Esophagus muscularis mucosa (tissue), 4 donors: ENCODE results near the gene MTFP1. TPM values are rescaled to one million over a fixed set of nuclear protein-coding genes. Genes with fewer than 3 reads are reported as not detected.
"Not testable (repeated sequence)": the region's sequence is repeated elsewhere in the genome, so short reads cannot be mapped to it uniquely, and the experiment has no call there.

Experiments used
- DNase-seq: peaks from one replicate; pipeline ENCODE4 v3.0.0-alpha.2; 2017; ENCODE audit errors: extremely low spot score
- H3K27ac ChIP-seq, 4 donors: fragments of 200-600 bp; sonication (generic); replicated peaks in 1 of 4; 1 replicate in 3 of 4; 2 replicates in 1 of 4; pipeline ENCODE4 v1.5.1; 2016 to 2019; ENCODE audit warnings: mild to moderate bottlenecking in 1 of 4
- H3K27me3 ChIP-seq, 4 donors: fragments of 200-600 bp; sonication (generic); one replicate each; pipeline versions ENCODE4 v1.5.1 to v1.6.0; 2016 to 2019
- H3K36me3 ChIP-seq, 4 donors: fragments of 200-600 bp; sonication (generic); one replicate each; pipeline ENCODE4 v1.5.1; 2016 to 2019
- H3K4me1 ChIP-seq, 4 donors: fragments of 200-600 bp; sonication (generic); one replicate each; pipeline ENCODE4 v1.5.1; 2016 to 2019
- H3K4me3 ChIP-seq, 4 donors: fragments of 200-600 bp; sonication (generic); 1 replicate in 2 of 4; 2 replicates in 2 of 4; pipeline ENCODE4 v1.5.1; 2016 to 2019; ENCODE audit warnings: mild to moderate bottlenecking in 4 of 4, moderate library complexity in 1 of 4
- H3K9me3 ChIP-seq, 4 donors: fragments of 200-600 bp; sonication (generic); 1 replicate in 3 of 4; 2 replicates in 1 of 4; pipeline ENCODE4 v1.5.1; 2016 to 2019
- EP300 ChIP-seq: sonication (generic); formaldehyde crosslinking; IDR thresholded peaks from one replicate; pipeline ENCODE4 v1.6.1; 2017; ENCODE audit warnings: antibody characterized with exemption
- POLR2A ChIP-seq: fragments of 450-650 bp; IDR thresholded peaks from one replicate; pipeline ENCODE4 v1.6.1; 2017; ENCODE audit warnings: antibody characterized with exemption, moderate library complexity, mild to moderate bottlenecking, low read depth
- POLR2AphosphoS5 ChIP-seq, 2 donors: sonication (generic); formaldehyde crosslinking; IDR thresholded peaks; one replicate each; pipeline ENCODE4 v1.6.1; 2017; ENCODE audit warnings: antibody characterized with exemption in 2 of 2
- WGBS: methylation state at CpG from one replicate; pipeline ENCODE4 v1.1.5; 2018; 5-methylcytosine and 5-hydroxymethylcytosine counted together
- intact Hi-C: fragments of 100-400 bp; cut with DNase I; formaldehyde crosslinking; loops from one replicate; pipeline ENCODE4 v1.15.1; 2023
- total RNA-seq, 4 donors: library from RNA; depleted of rRNA; stranded (reverse); fragments of >200 nt; gene quantifications; one replicate each; pipeline versions ENCODE4 v1.1.0 to v1.2.1, GENCODE V29; 2016
- TF ChIP-seq, protein P1 (sequence below), 3 experiments: fragments of 200-600 bp in 2 of 3; fragments of 450-650 bp in 1 of 3; sonication (generic) in 2 of 3; IDR thresholded peaks; one replicate each; pipeline ENCODE4 v1.5.1; 2017 to 2019; ENCODE audit warnings: antibody characterized with exemption in 3 of 3, mild to moderate bottlenecking in 2 of 3, moderate library complexity in 1 of 3

MTFP1 gene
- total RNA-seq, 4 donors from 2014 or later = 1.2 to 7.1 (median 3.4) TPM

DNA sequence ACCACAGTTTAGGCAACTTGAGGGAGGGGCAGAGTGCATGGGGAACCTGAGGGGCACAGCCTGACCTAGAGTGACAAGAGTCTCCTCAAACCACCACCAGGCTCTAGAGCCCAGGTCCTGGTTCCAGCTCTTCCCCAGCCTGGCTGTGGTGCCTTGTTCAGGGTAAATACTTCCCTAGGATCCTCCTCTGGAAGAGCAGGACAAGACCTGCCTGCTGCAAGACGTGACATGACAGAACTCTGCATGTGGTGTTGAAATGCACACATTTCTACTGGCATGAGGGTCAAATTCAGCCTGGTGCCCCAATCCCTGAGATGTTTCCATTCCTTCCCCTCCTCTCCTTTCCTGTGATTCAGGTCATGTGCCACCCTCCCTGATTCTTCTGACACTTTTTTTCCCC, 25.4 kb upstream of the MTFP1 start:
- intact Hi-C loops = no loop called here
- Histone ChIP-seq H3K9me3 (no peaks in the 10 kb centered on the region), H3K36me3 (peaks cover 0 to 3% (median 0%) of the 10 kb centered on the region in 4 donors), H3K4me1 (peaks cover 13 to 41% (median 38%) of the 10 kb centered on the region in 4 donors), H3K27me3 (no peaks in the 10 kb centered on the region), H3K27ac (no peak overlapping the region), H3K4me3 (no peak overlapping the region)
- DNase-seq = no peak
- TF ChIP-seq POLR2A = no peak
- TF ChIP-seq, protein P1, sequence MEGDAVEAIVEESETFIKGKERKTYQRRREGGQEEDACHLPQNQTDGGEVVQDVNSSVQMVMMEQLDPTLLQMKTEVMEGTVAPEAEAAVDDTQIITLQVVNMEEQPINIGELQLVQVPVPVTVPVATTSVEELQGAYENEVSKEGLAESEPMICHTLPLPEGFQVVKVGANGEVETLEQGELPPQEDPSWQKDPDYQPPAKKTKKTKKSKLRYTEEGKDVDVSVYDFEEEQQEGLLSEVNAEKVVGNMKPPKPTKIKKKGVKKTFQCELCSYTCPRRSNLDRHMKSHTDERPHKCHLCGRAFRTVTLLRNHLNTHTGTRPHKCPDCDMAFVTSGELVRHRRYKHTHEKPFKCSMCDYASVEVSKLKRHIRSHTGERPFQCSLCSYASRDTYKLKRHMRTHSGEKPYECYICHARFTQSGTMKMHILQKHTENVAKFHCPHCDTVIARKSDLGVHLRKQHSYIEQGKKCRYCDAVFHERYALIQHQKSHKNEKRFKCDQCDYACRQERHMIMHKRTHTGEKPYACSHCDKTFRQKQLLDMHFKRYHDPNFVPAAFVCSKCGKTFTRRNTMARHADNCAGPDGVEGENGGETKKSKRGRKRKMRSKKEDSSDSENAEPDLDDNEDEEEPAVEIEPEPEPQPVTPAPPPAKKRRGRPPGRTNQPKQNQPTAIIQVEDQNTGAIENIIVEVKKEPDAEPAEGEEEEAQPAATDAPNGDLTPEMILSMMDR (IDR thresholded peaks at IDR 0.05) = no peak
- TF ChIP-seq POLR2AphosphoS5 (IDR thresholded peaks at IDR 0.05) = no peak
- TF ChIP-seq EP300 = no peak
- WGBS = 93% methylated on average over 1 of the region's 1 CpG

- H3K27ac ChIP-seq, H3K9me3 ChIP-seq, H3K4me3 ChIP-seq, H3K27me3 ChIP-seq, intact Hi-C loops, DNase-seq, H3K36me3 ChIP-seq: not testable (repeated sequence)
- WGBS = 100% methylated on average over 3 of the region's 3 CpGs
- peaks cover 13 to 39% (median 36%) of the 10 kb centered on the region in 4 donors for H3K4me1 ChIP-seq
These were observed 24.5 kb upstream of the MTFP1 start for GRCh38 chr22:30401024-30401423.

- H3K27me3 ChIP-seq = no peaks in the 10 kb centered on the region
- peaks cover 7 to 19% (median 8%) of the 10 kb centered on the region in 4 donors for H3K36me3 ChIP-seq
- peaks cover 4 to 28% (median 24%) of the 10 kb centered on the region in 4 donors for H3K4me1 ChIP-seq
- H3K27ac ChIP-seq = no peak overlapping the region
- intact Hi-C loops = no loop called here
- H3K4me3 ChIP-seq = no peak overlapping the region
- TF ChIP-seq POLR2A (no peak), EP300 (no peak), POLR2AphosphoS5 (IDR thresholded peaks at IDR 0.05) (no peak)
- TF ChIP-seq, protein P1 (IDR thresholded peaks at IDR 0.05) = no peak
- H3K9me3 ChIP-seq = no peaks in the 10 kb centered on the region
- 55% methylated on average over 3 of the region's 5 CpGs for WGBS
- DNase-seq = no peak
These were observed 23.4 kb upstream of the MTFP1 start for GRCh38 chr22:30402028-30402765.

DNA sequence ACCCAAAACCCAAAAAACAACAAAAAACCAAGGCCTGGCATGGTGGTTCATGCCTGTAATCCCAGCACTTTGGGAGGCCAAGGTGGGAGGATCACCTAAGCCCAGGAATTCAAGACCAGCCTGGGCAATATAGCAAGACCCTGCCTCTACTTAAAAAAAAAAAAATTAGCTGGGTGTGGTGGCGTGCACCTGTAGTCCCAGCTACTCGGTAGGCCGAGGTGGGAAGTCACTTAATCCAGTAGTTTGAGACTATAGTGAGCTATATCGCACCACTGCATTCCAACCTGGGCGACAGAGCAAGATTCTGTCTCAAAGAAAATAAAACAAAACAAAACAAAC, 22.8 kb upstream of the MTFP1 start:
- H3K4me3 ChIP-seq, H3K27ac ChIP-seq, H3K9me3 ChIP-seq, DNase-seq, H3K27me3 ChIP-seq, intact Hi-C loops: not testable (repeated sequence)
- Histone ChIP-seq H3K36me3 (peaks cover 7 to 24% (median 12%) of the 10 kb centered on the region in 4 donors), H3K4me1 (peaks cover 0 to 22% (median 19%) of the 10 kb centered on the region in 4 donors)
- 95% methylated on average over 5 of the region's 5 CpGs for WGBS

DNA sequence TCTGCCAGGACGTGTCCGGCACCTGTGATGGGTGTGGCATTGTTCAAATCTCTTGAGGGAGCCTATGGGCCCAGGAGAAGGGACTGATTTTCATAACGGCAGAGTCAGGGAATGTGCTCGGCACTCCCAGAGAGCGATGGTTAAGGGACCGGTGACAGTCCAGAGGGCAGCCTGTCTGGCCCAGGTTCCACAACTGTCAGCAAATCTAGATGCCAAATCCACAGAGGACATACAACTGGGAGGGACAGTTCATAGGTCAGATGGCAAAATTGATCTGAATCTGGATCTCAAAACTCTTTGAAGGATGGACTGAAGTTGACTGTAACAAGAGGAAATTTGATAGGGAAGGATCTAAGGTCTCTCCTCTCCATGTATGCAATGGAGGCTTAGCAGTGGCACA, 21.3 kb upstream of the MTFP1 start:
- intact Hi-C loops = no loop called here
- TF ChIP-seq EP300 = no peak
- no peak for TF ChIP-seq POLR2AphosphoS5 (IDR thresholded peaks at IDR 0.05)
- TF ChIP-seq POLR2A = no peak
- TF ChIP-seq, protein P1 (IDR thresholded peaks at IDR 0.05) = no peak

GRCh38 chr22:30405731-30406130, 19.8 kb upstream of the MTFP1 start:
- DNase-seq = no peak
- Histone ChIP-seq H3K9me3 (no peaks in the 10 kb centered on the region), H3K4me1 (peaks cover 0 to 7% (median 2%) of the 10 kb centered on the region in 4 donors), H3K4me3 (no peak overlapping the region), H3K27me3 (no peaks in the 10 kb centered on the region), H3K27ac (no peak overlapping the region), H3K36me3 (peaks cover 17 to 54% (median 35%) of the 10 kb centered on the region in 4 donors)
- intact Hi-C loops = no loop called here
- WGBS = 65% methylated on average over 4 of the region's 4 CpGs
- no peak for TF ChIP-seq POLR2AphosphoS5 (IDR thresholded peaks at IDR 0.05)
- TF ChIP-seq, protein P1 (IDR thresholded peaks at IDR 0.05) = no peak
- TF ChIP-seq POLR2A = no peak
- TF ChIP-seq EP300 = no peak

More for the DNA sequence above, 21.3 kb upstream of the MTFP1 start:
- WGBS = 78% methylated on average over 6 of the region's 6 CpGs
- Histone ChIP-seq H3K4me1 (peaks cover 0 to 7% (median 6%) of the 10 kb centered on the region in 4 donors), H3K27ac (no peak overlapping the region), H3K36me3 (peaks cover 12 to 40% (median 27%) of the 10 kb centered on the region in 4 donors), H3K27me3 (no peaks in the 10 kb centered on the region), H3K9me3 (no peaks in the 10 kb centered on the region), H3K4me3 (no peak overlapping the region)
- DNase-seq = no peak
